Thoracic aorta (tissue), 2 donors: ENCODE results near the gene SOX14. TPM values are rescaled to one million over a fixed set of nuclear protein-coding genes. Genes with fewer than 3 reads are reported as not detected.

ENCODE experiments used
- ATAC-seq: fragments of 150-250 bp; one replicate; pipeline ENCODE4 v1.8.0; 2017; ENCODE audit warnings: low read depth; ENCODE audit not compliant: insufficient number of reproducible peaks, low FRiP score
- DNase-seq: peaks from one replicate; pipeline ENCODE4 v3.0.0-alpha.2; 2020; ENCODE audit warnings: low spot score
- H3K27ac ChIP-seq, 2 donors: fragments of 200-600 bp; sonication (generic); 1 replicate in 1 of 2; 2 replicates in 1 of 2; pipeline ENCODE4 v1.5.1; 2016; ENCODE audit warnings: mild to moderate bottlenecking in 2 of 2, moderate library complexity in 2 of 2
- H3K27me3 ChIP-seq: fragments of 200-600 bp; sonication (generic); replicated peaks from 2 replicates; pipeline ENCODE4 v1.6.0; 2016; ENCODE audit warnings: mild to moderate bottlenecking; ENCODE audit not compliant: insufficient read depth
- H3K36me3 ChIP-seq: fragments of 200-600 bp; sonication (generic); one replicate; pipeline ENCODE4 v1.5.1; 2016
- H3K4me1 ChIP-seq, 2 donors: fragments of 200-600 bp; sonication (generic); 1 replicate in 1 of 2; 2 replicates in 1 of 2; pipeline versions ENCODE4 v1.5.1 to v1.6.0; 2016; ENCODE audit warnings: low read depth in 2 of 2, mild to moderate bottlenecking in 1 of 2; ENCODE audit not compliant: control insufficient read depth in 1 of 2
- H3K4me3 ChIP-seq: fragments of 200-600 bp; sonication (generic); 2 replicates; pipeline ENCODE4 v1.5.1; 2016; ENCODE audit warnings: mild to moderate bottlenecking
- H3K9me3 ChIP-seq: fragments of 200-600 bp; sonication (generic); 2 replicates; pipeline ENCODE4 v1.5.1; 2016
- total RNA-seq, 2 donors: library from RNA; depleted of rRNA; stranded (reverse); fragments of >200 nt; gene quantifications; one replicate each; pipeline versions ENCODE4 v1.1.0 to v1.2.3, GENCODE V29; 2016
- TF ChIP-seq, protein P1 (sequence below): fragments of 200-600 bp; sonication (generic); IDR thresholded peaks from one replicate; pipeline ENCODE4 v1.5.1; 2019; ENCODE audit warnings: antibody characterized with exemption

SOX14 gene
- total RNA-seq, 2 donors from 2014 or later = not detected

DNA sequence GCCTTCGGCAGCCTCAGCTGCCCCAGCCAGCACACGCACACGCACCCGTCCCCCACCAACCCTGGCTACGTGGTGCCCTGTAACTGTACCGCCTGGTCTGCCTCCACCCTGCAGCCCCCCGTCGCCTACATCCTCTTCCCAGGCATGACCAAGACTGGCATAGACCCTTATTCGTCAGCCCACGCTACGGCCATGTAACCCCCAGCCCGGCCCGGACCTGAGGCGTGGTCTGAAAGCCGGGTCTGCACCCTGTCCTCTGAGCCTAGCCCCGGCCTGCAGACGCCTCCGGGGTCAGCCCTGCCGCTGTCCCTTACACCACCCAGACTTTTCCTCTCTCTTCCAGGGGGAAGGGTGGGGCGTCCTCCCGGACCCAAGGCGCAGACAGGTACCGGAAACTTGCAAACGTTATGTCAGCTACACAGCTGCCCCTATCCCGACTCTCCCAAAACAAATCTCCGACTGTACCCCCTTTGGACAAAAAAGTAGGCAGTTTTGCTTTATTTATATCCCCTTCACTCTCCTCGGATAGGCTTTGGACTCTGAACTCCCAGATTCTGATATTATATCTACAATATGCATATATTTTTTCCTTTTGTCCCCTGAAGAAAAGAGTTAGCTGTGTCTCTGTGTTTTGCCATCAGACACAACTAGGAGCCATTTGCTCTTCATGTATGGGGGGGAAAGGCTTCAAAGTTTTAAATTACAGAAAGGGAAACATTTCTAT is 1.4 kb downstream of the SOX14 start:
- Histone ChIP-seq H3K4me1 (peaks cover 12 to 43% of the 10 kb centered on the region in 2 donors), H3K27ac (no peak overlapping the region), H3K9me3 (no peaks in the 10 kb centered on the region), H3K27me3 (no peaks in the 10 kb centered on the region), H3K4me3 (no peak overlapping the region), H3K36me3 (no peaks in the 10 kb centered on the region)
- DNase-seq = no peak
- no peak for ATAC-seq
- TF ChIP-seq, protein P1, sequence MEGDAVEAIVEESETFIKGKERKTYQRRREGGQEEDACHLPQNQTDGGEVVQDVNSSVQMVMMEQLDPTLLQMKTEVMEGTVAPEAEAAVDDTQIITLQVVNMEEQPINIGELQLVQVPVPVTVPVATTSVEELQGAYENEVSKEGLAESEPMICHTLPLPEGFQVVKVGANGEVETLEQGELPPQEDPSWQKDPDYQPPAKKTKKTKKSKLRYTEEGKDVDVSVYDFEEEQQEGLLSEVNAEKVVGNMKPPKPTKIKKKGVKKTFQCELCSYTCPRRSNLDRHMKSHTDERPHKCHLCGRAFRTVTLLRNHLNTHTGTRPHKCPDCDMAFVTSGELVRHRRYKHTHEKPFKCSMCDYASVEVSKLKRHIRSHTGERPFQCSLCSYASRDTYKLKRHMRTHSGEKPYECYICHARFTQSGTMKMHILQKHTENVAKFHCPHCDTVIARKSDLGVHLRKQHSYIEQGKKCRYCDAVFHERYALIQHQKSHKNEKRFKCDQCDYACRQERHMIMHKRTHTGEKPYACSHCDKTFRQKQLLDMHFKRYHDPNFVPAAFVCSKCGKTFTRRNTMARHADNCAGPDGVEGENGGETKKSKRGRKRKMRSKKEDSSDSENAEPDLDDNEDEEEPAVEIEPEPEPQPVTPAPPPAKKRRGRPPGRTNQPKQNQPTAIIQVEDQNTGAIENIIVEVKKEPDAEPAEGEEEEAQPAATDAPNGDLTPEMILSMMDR = no peak

DNA sequence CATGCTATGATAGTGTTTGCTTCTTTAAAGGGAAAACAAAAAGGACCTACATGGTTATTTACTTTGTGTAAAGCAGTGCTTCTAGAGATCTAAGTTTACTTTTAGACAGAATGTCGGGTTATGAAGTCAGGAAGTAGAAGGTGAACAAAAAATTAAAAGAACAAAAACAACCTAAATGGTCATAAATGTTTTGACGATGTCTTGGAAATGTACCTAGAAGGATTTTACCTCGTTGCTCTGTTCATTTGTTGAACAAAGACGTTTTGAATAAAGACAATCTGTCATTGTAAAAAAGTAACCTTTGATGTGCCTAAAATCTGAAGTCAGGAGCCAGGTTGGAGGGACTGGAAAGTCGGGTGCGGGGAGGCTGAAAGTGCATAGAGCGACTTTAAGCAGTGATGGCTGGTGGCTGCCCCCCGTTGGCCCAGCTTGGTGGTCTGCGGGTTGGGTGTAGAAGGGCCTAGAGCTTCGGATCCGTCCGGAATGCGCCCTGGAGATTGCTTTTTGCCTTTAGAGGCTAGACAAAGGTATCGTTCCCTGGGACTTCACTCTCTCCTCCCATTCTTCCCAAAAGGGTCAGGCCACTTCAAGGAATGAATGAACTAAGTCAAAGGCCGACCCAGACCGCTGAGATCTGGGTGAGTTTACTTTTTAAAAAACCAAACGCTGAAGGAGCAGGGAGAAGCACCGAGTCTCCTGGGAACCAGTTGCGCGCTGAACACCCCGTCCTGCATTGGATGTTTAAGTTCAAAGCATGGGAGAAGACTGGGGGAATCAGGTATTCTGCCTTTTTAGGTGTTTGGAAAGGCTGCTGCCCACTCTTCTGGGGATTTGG is 2.1 kb downstream of the SOX14 start:
- no peak for DNase-seq
- peaks cover 15 to 51% of the 10 kb centered on the region in 2 donors for H3K4me1 ChIP-seq
- TF ChIP-seq, protein P1 = no peak
- no peak overlapping the region for H3K27ac ChIP-seq
- H3K36me3 ChIP-seq = no peaks in the 10 kb centered on the region
- no peak for ATAC-seq
- H3K27me3 ChIP-seq = no peaks in the 10 kb centered on the region
- no peaks in the 10 kb centered on the region for H3K9me3 ChIP-seq
- H3K4me3 ChIP-seq = no peak overlapping the region

DNA sequence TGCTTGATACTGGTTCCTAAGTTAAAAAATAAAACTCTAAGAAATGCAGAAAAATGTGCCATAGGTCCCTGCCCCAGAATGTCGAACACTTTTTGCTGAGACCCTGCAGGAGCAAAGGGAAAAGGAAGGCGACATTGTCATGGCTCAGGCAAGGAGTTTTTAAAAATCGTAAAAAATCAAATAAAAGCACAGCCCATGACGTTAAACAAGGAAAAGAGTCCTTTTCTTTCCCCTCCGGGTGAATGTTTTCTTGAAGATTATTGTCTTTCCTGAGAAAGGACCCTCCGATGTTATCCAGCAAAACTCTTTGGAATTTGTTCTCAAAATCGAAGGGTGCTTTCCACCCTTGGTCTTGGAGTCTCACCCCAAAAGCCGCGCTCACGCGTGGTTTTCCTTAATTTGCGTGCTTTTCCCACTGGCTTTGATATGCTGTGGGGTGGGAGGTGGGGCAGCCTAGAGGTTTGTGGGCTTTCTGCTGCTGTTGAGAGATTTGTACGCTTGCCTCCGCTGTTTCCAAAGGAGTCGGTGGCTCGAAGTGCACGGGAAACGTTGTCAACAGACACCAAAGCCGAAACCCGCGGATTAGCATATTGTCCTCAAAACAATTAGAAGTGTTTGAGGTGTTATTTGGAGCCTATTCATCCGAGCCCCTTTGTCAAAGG is 2.9 kb downstream of the SOX14 start:
- Histone ChIP-seq H3K36me3 (no peaks in the 10 kb centered on the region), H3K9me3 (no peaks in the 10 kb centered on the region), H3K27ac (no peak overlapping the region), H3K27me3 (no peaks in the 10 kb centered on the region), H3K4me1 (peaks cover 21 to 58% of the 10 kb centered on the region in 2 donors), H3K4me3 (no peak overlapping the region)
- TF ChIP-seq, protein P1 = no peak
- ATAC-seq (no peak), DNase-seq (no peak)

DNA sequence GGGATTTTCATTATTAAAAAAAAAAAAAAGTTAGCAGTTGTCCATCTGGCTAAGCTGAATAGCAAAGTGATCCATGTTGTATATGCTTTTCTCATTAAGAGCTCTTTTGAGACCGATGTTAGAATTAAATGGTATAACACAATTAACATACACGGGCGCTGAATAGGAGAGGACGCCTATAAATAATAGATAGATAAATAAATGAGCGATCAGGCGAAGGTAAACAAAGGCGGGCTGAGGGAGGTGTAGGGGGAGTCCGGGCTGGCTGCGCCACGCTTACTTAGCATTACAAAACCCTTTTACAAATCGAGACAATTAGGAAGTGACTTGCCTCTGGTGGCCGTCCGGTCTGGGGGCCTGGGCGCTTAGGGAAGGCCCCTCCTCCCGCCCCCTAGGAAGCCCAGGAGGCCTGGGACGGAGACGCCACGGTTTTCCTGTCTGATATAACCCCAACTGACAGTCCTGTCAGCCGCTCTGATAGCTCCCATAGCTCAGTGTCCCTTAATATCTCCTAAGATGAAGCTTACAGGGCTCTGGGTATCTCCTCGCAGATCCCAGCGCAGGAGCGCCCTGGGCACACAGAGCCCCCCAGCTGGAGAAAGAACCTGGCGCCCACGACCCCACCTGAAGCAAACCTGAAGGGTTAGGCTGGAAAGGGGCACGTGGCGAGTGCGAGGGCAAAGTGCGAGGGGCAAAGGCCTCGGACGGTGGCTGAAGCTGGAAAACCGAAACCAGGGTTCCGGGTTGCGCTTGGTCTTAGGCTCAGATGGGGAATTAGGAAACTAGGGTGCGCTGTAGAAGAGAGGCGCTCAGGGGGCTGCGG is 3.6 kb downstream of the SOX14 start:
- ATAC-seq = no peak
- TF ChIP-seq, protein P1 = no peak
- Histone ChIP-seq H3K4me1 (peaks cover 21 to 59% of the 10 kb centered on the region in 2 donors), H3K27ac (no peak overlapping the region), H3K9me3 (no peaks in the 10 kb centered on the region), H3K4me3 (peak overlapping the region; percentile 69), H3K27me3 (peaks cover 2% of the 10 kb centered on the region), H3K36me3 (no peaks in the 10 kb centered on the region)
- DNase-seq = no peak
